Endothelial cell (in vitro differentiated cells): ENCODE data around the gene OPALIN. TPM values are rescaled to one million over a fixed set of nuclear protein-coding genes. Genes with fewer than 3 reads are reported as not detected.
"Not testable (repeated sequence)": the region's sequence is repeated elsewhere in the genome, so short reads cannot be mapped to it uniquely, and the experiment has no call there.

Source experiments
- DNase-seq: peaks from one replicate; pipeline ENCODE4 v3.0.0; 2021; ENCODE audit warnings: low spot score
- H3K27ac Mint-ChIP-seq: one replicate; pipeline ENCODE4 v1.8.0; 2021; ENCODE audit warnings: mixed read lengths, inconsistent platforms; ENCODE audit not compliant: unreplicated experiment
- H3K27me3 Mint-ChIP-seq: one replicate; pipeline ENCODE4 v1.8.0; 2021; ENCODE audit warnings: mild to moderate bottlenecking, moderate library complexity, mixed read lengths, inconsistent platforms; ENCODE audit not compliant: unreplicated experiment
- H3K36me3 Mint-ChIP-seq: one replicate; pipeline ENCODE4 v1.8.0; 2021; ENCODE audit warnings: mild to moderate bottlenecking, low read depth, mixed read lengths, inconsistent platforms; ENCODE audit not compliant: unreplicated experiment
- H3K4me1 Mint-ChIP-seq: one replicate; pipeline ENCODE4 v1.8.0; 2021; ENCODE audit warnings: mild to moderate bottlenecking, mixed read lengths, inconsistent platforms; ENCODE audit not compliant: unreplicated experiment
- H3K4me3 Mint-ChIP-seq: one replicate; pipeline ENCODE4 v1.8.0; 2021; ENCODE audit warnings: mild to moderate bottlenecking, mixed read lengths, inconsistent platforms; ENCODE audit not compliant: unreplicated experiment
- H3K9me3 Mint-ChIP-seq: one replicate; pipeline ENCODE4 v1.8.0; 2021; ENCODE audit warnings: mixed read lengths, inconsistent platforms; ENCODE audit not compliant: unreplicated experiment
- total RNA-seq: library from RNA; stranded (reverse); fragmentation: NEBNext Ultra II Directional; extraction: Animal tissue kit (Norgen Biotek cat#: 25700); gene quantifications from one replicate; pipeline ENCODE4 v1.2.1, GENCODE V29; 2021; ENCODE audit not compliant: unreplicated experiment
- TF ChIP-seq, protein P1 (sequence below): fragments of 200-600 bp; sonication (generic); IDR thresholded peaks from one replicate; pipeline ENCODE4 v1.5.0; 2021; ENCODE audit warnings: antibody characterized with exemption; ENCODE audit not compliant: unreplicated experiment

The OPALIN gene
- total RNA-seq, 1 donor from 2014 or later = not detected

DNA sequence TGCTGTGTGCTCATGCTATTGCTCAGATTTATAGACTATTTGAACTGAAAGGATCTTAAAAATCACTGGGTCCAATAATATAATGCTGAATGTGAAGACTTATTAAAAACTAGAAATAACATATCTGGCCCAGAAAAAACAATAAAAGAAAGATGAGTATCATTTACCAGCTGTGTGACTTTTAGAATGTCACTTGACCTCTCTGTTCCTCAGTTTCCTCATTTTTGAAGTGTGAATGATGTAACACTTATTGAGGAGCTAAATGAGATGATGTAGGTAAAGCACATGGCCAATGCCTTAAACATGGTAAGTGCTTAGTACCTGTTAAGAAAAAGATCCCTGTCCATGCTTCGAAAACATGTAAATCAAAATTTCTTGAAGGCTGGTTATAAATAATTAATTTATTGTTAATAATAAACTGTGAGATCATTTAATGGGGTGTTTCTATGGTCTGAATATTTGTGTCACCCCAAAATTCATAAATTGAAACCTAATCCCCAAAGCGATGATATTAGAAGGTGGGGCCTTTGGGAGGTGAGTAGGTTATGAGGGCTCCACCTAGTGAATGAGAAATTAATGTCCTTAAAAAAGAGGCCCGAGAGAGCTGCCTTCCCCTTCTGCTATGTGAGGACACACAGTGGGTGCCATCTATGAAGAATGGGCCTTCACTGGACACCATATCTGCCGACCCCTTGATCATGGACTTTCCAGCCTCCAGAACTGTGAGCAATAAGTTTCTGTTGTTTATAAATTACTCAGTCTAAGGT lies 41.6 kb downstream of the OPALIN start:
- Mint-ChIP-seq H3K4me1 (peaks cover 6% of the 10 kb centered on the region), H3K27me3 (no peaks in the 10 kb centered on the region), H3K36me3 (no peaks in the 10 kb centered on the region), H3K27ac (no peak overlapping the region), H3K4me3 (no peak overlapping the region), H3K9me3 (no peaks in the 10 kb centered on the region)
- DNase-seq = no peak
- TF ChIP-seq, protein P1, sequence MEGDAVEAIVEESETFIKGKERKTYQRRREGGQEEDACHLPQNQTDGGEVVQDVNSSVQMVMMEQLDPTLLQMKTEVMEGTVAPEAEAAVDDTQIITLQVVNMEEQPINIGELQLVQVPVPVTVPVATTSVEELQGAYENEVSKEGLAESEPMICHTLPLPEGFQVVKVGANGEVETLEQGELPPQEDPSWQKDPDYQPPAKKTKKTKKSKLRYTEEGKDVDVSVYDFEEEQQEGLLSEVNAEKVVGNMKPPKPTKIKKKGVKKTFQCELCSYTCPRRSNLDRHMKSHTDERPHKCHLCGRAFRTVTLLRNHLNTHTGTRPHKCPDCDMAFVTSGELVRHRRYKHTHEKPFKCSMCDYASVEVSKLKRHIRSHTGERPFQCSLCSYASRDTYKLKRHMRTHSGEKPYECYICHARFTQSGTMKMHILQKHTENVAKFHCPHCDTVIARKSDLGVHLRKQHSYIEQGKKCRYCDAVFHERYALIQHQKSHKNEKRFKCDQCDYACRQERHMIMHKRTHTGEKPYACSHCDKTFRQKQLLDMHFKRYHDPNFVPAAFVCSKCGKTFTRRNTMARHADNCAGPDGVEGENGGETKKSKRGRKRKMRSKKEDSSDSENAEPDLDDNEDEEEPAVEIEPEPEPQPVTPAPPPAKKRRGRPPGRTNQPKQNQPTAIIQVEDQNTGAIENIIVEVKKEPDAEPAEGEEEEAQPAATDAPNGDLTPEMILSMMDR = no peak

DNA sequence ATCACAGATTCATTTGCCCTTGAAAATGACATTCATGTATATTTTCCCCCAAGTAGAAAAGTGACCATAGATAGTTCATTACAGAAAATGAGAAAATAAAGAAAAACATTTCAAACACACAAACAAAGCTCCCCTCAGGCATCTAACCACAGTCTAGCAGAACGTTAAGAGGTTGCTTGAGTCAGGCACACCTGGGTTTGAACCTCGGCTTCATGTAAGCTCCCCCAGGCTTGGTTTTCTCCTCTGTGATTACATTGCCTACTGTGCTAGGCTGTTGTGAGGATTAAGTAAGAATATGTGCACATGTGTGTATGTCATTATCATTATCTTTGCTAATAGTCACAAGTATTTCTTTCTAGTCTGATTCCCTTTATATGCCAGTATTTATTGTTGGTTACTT lies 45.5 kb downstream of the OPALIN start:
- Mint-ChIP-seq H3K36me3 (no peaks in the 10 kb centered on the region), H3K27ac (no peak overlapping the region), H3K9me3 (no peaks in the 10 kb centered on the region), H3K4me3 (no peak overlapping the region), H3K27me3 (peaks cover 2% of the 10 kb centered on the region), H3K4me1 (peaks cover 23% of the 10 kb centered on the region)
- TF ChIP-seq, protein P1 = no peak
- DNase-seq = no peak

DNA sequence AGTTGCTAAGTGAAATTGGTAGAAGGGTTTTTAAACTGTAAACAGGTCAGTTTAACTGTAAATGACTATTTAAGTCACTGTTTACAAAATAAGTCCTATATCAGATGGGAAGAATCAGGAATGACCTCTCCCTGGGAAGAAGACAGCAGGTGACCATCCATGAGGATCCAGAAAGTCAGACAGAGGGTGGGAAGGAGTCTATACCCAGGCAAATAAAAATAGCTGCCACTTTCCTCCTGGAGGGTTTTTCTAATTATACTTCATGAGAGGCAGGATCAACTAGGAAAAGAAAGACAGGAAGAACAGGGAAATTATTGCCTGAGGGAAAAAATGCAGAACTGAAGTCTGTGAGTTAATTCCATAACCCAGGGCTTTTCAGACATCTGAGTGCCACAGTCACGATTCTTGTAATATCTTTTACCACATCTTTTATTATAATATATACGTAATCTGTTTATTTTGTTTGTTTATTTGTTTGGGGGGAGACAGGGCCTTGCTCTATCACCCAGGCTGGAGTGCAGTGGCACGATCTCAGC lies 47.6 kb downstream of the OPALIN start:
- Mint-ChIP-seq H3K36me3 (no peaks in the 10 kb centered on the region), H3K27me3 (peaks cover 2% of the 10 kb centered on the region), H3K9me3 (peaks cover 3% of the 10 kb centered on the region), H3K27ac (no peak overlapping the region), H3K4me3 (no peak overlapping the region), H3K4me1 (peaks cover 28% of the 10 kb centered on the region)
- TF ChIP-seq, protein P1 = no peak
- no peak for DNase-seq

DNA sequence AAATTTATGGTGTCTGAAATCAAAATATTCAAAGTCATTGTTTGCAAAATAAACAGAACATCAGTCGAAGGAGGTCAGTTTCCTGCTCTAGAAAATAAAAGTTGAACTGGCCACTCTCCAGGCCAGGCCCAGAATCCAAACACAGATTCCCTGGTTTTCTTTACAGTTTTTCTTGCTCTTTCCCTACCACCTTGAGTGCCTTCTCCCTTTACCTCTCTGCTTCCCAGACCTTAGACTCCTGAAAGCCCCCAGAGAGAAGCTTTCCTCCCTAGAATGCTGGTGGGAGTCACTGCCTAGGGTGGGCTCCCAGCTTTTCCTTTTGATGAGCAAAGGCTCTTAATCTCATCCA lies 48.5 kb downstream of the OPALIN start:
- Mint-ChIP-seq H3K27ac (no peak overlapping the region), H3K4me1 (peaks cover 28% of the 10 kb centered on the region), H3K36me3 (no peaks in the 10 kb centered on the region), H3K27me3 (peaks cover 2% of the 10 kb centered on the region), H3K4me3 (no peak overlapping the region), H3K9me3 (peaks cover 3% of the 10 kb centered on the region)
- TF ChIP-seq, protein P1 = no peak
- DNase-seq = no peak

DNA sequence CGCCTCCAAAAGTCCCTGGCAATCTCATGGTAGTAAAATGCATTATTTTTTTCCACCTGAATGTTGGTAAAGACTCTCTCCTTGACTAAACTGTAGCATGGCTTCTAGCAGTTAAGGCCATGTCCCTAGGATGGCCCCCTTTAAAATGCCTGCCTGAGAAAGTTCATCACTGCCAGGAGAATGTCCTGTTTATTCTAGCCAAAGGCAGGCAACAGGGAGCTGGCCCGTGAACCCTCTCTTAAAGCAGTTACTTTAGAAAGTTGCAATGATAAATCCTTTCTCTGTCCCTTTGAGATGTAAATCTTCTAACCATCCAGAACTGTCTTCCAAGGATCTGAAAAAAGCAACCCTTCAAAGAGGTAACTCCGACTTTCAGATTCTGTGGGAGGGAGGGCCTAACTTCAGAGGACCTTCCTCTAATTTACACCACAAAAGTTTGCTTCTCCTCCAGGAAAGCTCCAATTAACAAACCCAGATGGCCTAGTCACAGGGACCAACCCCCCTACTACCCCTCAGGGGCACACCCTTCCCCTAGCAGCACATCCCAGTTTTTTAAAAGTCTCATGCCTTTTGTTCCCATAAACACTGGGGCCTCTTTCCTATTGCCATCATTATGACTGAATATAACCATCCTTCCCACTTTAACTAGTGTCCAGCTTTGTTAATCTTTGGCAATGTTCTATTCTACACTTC lies 49.0 kb downstream of the OPALIN start:
- DNase-seq = no peak
- Mint-ChIP-seq H3K4me3 (no peak overlapping the region), H3K4me1 (peaks cover 28% of the 10 kb centered on the region)

DNA sequence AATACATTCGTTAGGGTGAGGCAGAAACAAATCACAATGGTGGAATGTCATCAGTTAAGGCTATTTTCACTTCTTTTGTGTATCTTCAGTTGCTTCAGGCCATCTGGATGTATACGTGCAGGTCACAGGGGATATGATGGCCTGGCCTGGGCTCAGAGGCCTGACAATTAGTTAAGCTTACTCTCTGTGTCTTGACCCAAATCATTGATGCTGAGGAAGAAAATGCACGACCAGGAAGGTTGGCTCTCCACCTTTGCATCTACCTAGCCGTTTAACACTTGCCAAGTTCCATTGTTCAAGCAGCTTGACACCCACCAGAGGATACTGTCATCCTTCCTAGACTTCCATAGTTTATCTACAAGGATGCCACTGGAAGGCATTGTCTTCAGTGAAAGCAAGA lies 49.9 kb downstream of the OPALIN start:
- H3K4me1 Mint-ChIP-seq = peaks cover 28% of the 10 kb centered on the region
- not testable (repeated sequence) for H3K4me3 Mint-ChIP-seq, H3K9me3 Mint-ChIP-seq, DNase-seq, H3K36me3 Mint-ChIP-seq, H3K27ac Mint-ChIP-seq, H3K27me3 Mint-ChIP-seq

More for the DNA sequence above, 49.0 kb downstream of the OPALIN start:
- peaks cover 3% of the 10 kb centered on the region for H3K9me3 Mint-ChIP-seq
- TF ChIP-seq, protein P1 = no peak
- peaks cover 2% of the 10 kb centered on the region for H3K27me3 Mint-ChIP-seq
- no peak overlapping the region for H3K27ac Mint-ChIP-seq
- no peaks in the 10 kb centered on the region for H3K36me3 Mint-ChIP-seq
